Panc1 (cell line): ENCODE data around the gene AGBL5. TPM values are rescaled to one million over a fixed set of nuclear protein-coding genes. Genes with fewer than 3 reads are reported as not detected.

Experiments used
- ATAC-seq: fragments of 200-7000 bp; cut with Tn5 transposase; 2 replicates; pipeline ENCODE4 v1.9.1; 2020; ENCODE audit warnings: mild to moderate bottlenecking, moderate library complexity
- BruUV-seq: library from RNA; stranded (reverse); fragments of 400-500 nt; replicated peaks from 2 replicates; lab custom pipeline; 2021; lab: Mats Ljungman, UMichigan
- CTCF ChIA-PET: fragments of 300-600 bp; sonication (Branson Sonifier 250); formaldehyde crosslinking; loops from one replicate; lab custom pipeline; 2022; ENCODE audit warnings: antibody characterized with exemption; lab: Charles Lee
- POLR2A ChIA-PET: fragments of 300-600 bp; sonication (Branson Sonifier 250); formaldehyde crosslinking; loops from one replicate; lab custom pipeline; 2022; ENCODE audit warnings: antibody characterized with exemption; lab: Charles Lee
- DNase-seq: peaks from one replicate; pipeline ENCODE4 v3.0.0-alpha.2; 2010; ENCODE audit warnings: low read depth, low spot score
- H3K27ac ChIP-seq: 2 replicates; pipeline ENCODE4 v1.5.1; 2011; ENCODE audit warnings: mild to moderate bottlenecking, low read length, inconsistent platforms
- H3K27me3 ChIP-seq: fragments of 200-500 bp; sonication (Bioruptor generic); 2 replicates; pipeline ENCODE4 v1.6.0; 2014; ENCODE audit warnings: low read length, inconsistent platforms; ENCODE audit not compliant: control insufficient read depth, insufficient read depth
- H3K36me3 ChIP-seq: fragments of 200-500 bp; sonication (Bioruptor generic); 2 replicates; pipeline ENCODE4 v1.5.1; 2014; ENCODE audit warnings: inconsistent platforms, mild to moderate bottlenecking, low read length, moderate library complexity; ENCODE audit not compliant: control insufficient read depth, insufficient read depth
- H3K4me1 ChIP-seq: 2 replicates; pipeline ENCODE4 v1.5.1; 2011; ENCODE audit warnings: inconsistent platforms, mild to moderate bottlenecking, low read length, moderate library complexity; ENCODE audit not compliant: control insufficient read depth, insufficient read depth
- H3K4me3 ChIP-seq, 2 experiments: 2 replicates each; pipeline ENCODE4 v1.5.1; 2011 to 2012; ENCODE audit warnings: low read depth in 2 of 2, low read length in 2 of 2, mild to moderate bottlenecking in 2 of 2, inconsistent platforms in 1 of 2, moderate library complexity in 1 of 2
- H3K9me3 ChIP-seq: fragments of 200-500 bp; sonication (Bioruptor generic); 2 replicates; pipeline ENCODE4 v1.5.1; 2014; ENCODE audit warnings: low read depth, mild to moderate bottlenecking, inconsistent platforms, low read length, moderate library complexity; ENCODE audit not compliant: control insufficient read depth, insufficient read depth
- CTCF ChIP-seq: fragments of 450-650 bp; IDR thresholded peaks from 2 replicates; pipeline ENCODE4 v1.5.1; 2017; ENCODE audit warnings: mild to moderate bottlenecking
- POLR2AphosphoS5 ChIP-seq: IDR thresholded peaks from 2 replicates; pipeline ENCODE4 v1.6.1; 2012; ENCODE audit warnings: mild to moderate bottlenecking, low read depth, low read length, moderate library complexity
- SIN3A ChIP-seq: IDR thresholded peaks from 2 replicates; pipeline ENCODE4 v1.6.1; 2012; ENCODE audit warnings: low read depth, mild to moderate bottlenecking, low read length, moderate library complexity, borderline replicate concordance; ENCODE audit not compliant: insufficient read depth
- TCF7L2 ChIP-seq: IDR thresholded peaks from 2 replicates; pipeline ENCODE4 v1.6.1; 2011; ENCODE audit warnings: mild to moderate bottlenecking, low read depth, low read length, inconsistent platforms
- in situ Hi-C: cut with HindIII; loops from 2 replicates; pipeline ENCODE4 v1.10.0; 2016; ENCODE audit warnings: low sequenced_read_pairs, low pct_unique_long_range_greater_than_20kb
- intact Hi-C: fragments of 100-400 bp; cut with micrococcal nuclease; formaldehyde crosslinking; loops from one replicate; pipeline ENCODE4 v1.10.0; 2022; ENCODE audit not compliant: unreplicated experiment
- total RNA-seq: library from RNA; stranded (reverse); gene quantifications from one replicate; pipeline ENCODE4 v1.2.1, GENCODE V29; 2021; ENCODE audit not compliant: unreplicated experiment
- TF ChIP-seq, protein P1 (sequence below), 2 experiments: IDR thresholded peaks; 2 replicates each; pipeline ENCODE4 v1.6.1; 2011 to 2012; ENCODE audit warnings: low read depth in 2 of 2, control low read depth in 1 of 2, low read length in 1 of 2, mild to moderate bottlenecking in 1 of 2, moderate library complexity in 1 of 2; ENCODE audit not compliant: insufficient read depth in 1 of 2

Gene AGBL5
- total RNA-seq, 1 experiment from 2014 or later: 55.6 TPM

- CTCF ChIA-PET: interaction anchor here (0.8 to 1.3 kb wide), 2 partner anchors 89 to 141 kb away, joined by 3 to 5 read pairs; no protein-coding TSS in a partner anchor
- TF ChIP-seq TCF7L2 (peak; percentile 15; the same call in 1 of the 2 replicates), SIN3A (no peak), POLR2AphosphoS5 (peak; percentile 77; the same call in 1 of the 2 replicates)
- TF ChIP-seq, protein P1, sequence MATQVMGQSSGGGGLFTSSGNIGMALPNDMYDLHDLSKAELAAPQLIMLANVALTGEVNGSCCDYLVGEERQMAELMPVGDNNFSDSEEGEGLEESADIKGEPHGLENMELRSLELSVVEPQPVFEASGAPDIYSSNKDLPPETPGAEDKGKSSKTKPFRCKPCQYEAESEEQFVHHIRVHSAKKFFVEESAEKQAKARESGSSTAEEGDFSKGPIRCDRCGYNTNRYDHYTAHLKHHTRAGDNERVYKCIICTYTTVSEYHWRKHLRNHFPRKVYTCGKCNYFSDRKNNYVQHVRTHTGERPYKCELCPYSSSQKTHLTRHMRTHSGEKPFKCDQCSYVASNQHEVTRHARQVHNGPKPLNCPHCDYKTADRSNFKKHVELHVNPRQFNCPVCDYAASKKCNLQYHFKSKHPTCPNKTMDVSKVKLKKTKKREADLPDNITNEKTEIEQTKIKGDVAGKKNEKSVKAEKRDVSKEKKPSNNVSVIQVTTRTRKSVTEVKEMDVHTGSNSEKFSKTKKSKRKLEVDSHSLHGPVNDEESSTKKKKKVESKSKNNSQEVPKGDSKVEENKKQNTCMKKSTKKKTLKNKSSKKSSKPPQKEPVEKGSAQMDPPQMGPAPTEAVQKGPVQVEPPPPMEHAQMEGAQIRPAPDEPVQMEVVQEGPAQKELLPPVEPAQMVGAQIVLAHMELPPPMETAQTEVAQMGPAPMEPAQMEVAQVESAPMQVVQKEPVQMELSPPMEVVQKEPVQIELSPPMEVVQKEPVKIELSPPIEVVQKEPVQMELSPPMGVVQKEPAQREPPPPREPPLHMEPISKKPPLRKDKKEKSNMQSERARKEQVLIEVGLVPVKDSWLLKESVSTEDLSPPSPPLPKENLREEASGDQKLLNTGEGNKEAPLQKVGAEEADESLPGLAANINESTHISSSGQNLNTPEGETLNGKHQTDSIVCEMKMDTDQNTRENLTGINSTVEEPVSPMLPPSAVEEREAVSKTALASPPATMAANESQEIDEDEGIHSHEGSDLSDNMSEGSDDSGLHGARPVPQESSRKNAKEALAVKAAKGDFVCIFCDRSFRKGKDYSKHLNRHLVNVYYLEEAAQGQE (IDR thresholded peaks at IDR 0.05; ENCODE audit: insufficient read depth in 1 of 2, low read depth in 2 of 2, low read length in 1 of 2): no peak
- in situ Hi-C loops (no loop called here), intact Hi-C loops (no loop called here)
- POLR2A ChIA-PET: interaction anchor here (0.5 to 1.5 kb wide), 3 partner anchors 21 to 866 kb away, joined by 3 to 6 read pairs (median 4); partner anchors contain the start of gene OST4
- ATAC-seq (peak; percentile 88), DNase-seq (peak; percentile 99)
- no TSS peak for BruUV-seq
- H3K36me3 ChIP-seq: peaks cover 5% of the 10 kb centered on the region
- peak overlapping the region; percentile 80 to 95 for H3K4me3 ChIP-seq
- peak overlapping the region; percentile 86 for H3K27ac ChIP-seq
- H3K27me3 ChIP-seq: no peaks in the 10 kb centered on the region
- H3K9me3 ChIP-seq: no peaks in the 10 kb centered on the region
- H3K4me1 ChIP-seq: peaks cover 6% of the 10 kb centered on the region
Measured at GRCh38 chr2:27050281-27050995, 1.0 kb upstream of the AGBL5 start.

- no TSS peak for BruUV-seq
- peaks cover 9% of the 10 kb centered on the region for H3K36me3 ChIP-seq
- peak; percentile 6 for ATAC-seq
- no peak for TF ChIP-seq SIN3A
- TF ChIP-seq TCF7L2: no peak
- TF ChIP-seq, protein P1 (IDR thresholded peaks at IDR 0.05; ENCODE audit: insufficient read depth in 1 of 2, low read depth in 2 of 2, low read length in 1 of 2): no peak
- no peak for TF ChIP-seq POLR2AphosphoS5
- TF ChIP-seq CTCF: no peak
- peaks cover 6% of the 10 kb centered on the region for H3K4me1 ChIP-seq
- CTCF ChIA-PET: interaction anchor here (0.6 kb wide), 1 partner anchor 227 kb away, joined by 6 read pairs; no protein-coding TSS in a partner anchor
- H3K27ac ChIP-seq: peak overlapping the region; percentile 88
- no peak for DNase-seq
- H3K4me3 ChIP-seq: peak overlapping the region; percentile 80 to 95
- no peaks in the 10 kb centered on the region for H3K9me3 ChIP-seq
- in situ Hi-C loops (no loop called here), intact Hi-C loops (no loop called here)
- POLR2A ChIA-PET: interaction anchor here (0.6 to 0.9 kb wide), 2 partner anchors 12 to 14 kb away, joined by 3 to 4 read pairs; no protein-coding TSS in a partner anchor
- H3K27me3 ChIP-seq: no peaks in the 10 kb centered on the region
Measured at GRCh38 chr2:27051902-27052645, 606 bp downstream of the AGBL5 start.
